Ascending aorta (tissue), 2 donors: Measurements from ENCODE around the gene CIB4. TPM values are rescaled to one million over a fixed set of nuclear protein-coding genes. Genes with fewer than 3 reads are reported as not detected.

Experiments
- DNase-seq, 2 donors: peaks; one replicate each; pipeline ENCODE4 v3.0.0-alpha.2; 2019; ENCODE audit warnings: low spot score in 2 of 2
- H3K27ac ChIP-seq, 2 donors: fragments of 200-600 bp; sonication (generic); one replicate each; pipeline ENCODE4 v1.5.1; 2016 to 2017; ENCODE audit warnings: mild to moderate bottlenecking in 1 of 2
- H3K27me3 ChIP-seq: fragments of 200-600 bp; sonication (generic); one replicate; pipeline ENCODE4 v1.5.1; 2017
- H3K36me3 ChIP-seq, 2 donors: fragments of 200-600 bp; sonication (generic); one replicate each; pipeline ENCODE4 v1.5.1; 2016
- H3K4me1 ChIP-seq, 2 donors: fragments of 200-600 bp; sonication (generic); one replicate each; pipeline ENCODE4 v1.5.1; 2016 to 2017; ENCODE audit warnings: mild to moderate bottlenecking in 1 of 2
- H3K4me3 ChIP-seq, 2 donors: fragments of 200-600 bp; sonication (generic); one replicate each; pipeline ENCODE4 v1.5.1; 2016 to 2017; ENCODE audit warnings: mild to moderate bottlenecking in 1 of 2
- H3K9me3 ChIP-seq, 2 donors: fragments of 200-600 bp; sonication (generic); one replicate each; pipeline ENCODE4 v1.5.1; 2016
- CTCF ChIP-seq, 3 experiments: fragments of 200-600 bp in 2 of 3; fragments of 450-650 bp in 1 of 3; sonication (generic) in 2 of 3; IDR thresholded peaks; one replicate each; pipeline ENCODE4 v1.5.1; 2016 to 2019; ENCODE audit warnings: antibody characterized with exemption in 3 of 3, mild to moderate bottlenecking in 1 of 3, moderate library complexity in 1 of 3
- intact Hi-C: fragments of 100-400 bp; cut with DNase I; formaldehyde crosslinking; loops from one replicate; pipeline ENCODE4 v1.15.1; 2023
- total RNA-seq: library from RNA; depleted of rRNA; stranded (reverse); fragments of >200 nt; gene quantifications from one replicate; pipeline ENCODE4 v1.1.0, GENCODE V29; 2016

The CIB4 gene
- total RNA-seq, 1 donor from 2014 or later: not detected

DNA sequence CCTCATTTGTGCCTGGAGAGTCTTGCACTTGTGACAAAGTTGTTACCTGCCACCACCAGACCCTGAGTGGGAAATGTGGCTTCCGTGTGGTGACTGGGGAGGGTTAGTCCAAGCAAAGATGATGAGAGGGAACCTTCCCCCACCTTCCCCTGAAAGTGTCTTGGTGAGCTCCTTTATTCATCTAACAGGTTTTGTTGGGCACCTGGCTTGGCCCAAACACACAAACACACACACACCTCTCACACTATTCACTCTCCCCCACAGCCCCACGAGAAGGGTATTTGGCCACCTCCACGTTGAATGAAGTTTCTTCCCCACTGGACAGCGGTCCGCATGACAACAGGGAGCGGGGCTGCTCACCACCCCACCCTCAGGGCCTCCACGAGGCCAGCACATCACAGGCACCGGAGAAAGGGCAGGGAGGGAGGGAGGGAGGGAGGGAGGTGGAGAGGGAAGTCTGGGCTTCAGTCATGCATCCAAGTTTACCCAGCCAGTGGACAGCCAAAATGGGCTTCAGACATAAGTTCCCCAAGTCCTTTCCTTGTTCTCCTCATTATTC, 1.4 kb downstream of the CIB4 start:
- Histone ChIP-seq H3K9me3 (no peaks in the 10 kb centered on the region), H3K36me3 (no peaks in the 10 kb centered on the region), H3K27ac (no peak overlapping the region), H3K27me3 (no peaks in the 10 kb centered on the region), H3K4me1 (no peaks in the 10 kb centered on the region), H3K4me3 (no peak overlapping the region)
- intact Hi-C loops: no loop called here
- no peak for TF ChIP-seq CTCF (IDR thresholded peaks at IDR 0.05)
- DNase-seq: no peak

DNA sequence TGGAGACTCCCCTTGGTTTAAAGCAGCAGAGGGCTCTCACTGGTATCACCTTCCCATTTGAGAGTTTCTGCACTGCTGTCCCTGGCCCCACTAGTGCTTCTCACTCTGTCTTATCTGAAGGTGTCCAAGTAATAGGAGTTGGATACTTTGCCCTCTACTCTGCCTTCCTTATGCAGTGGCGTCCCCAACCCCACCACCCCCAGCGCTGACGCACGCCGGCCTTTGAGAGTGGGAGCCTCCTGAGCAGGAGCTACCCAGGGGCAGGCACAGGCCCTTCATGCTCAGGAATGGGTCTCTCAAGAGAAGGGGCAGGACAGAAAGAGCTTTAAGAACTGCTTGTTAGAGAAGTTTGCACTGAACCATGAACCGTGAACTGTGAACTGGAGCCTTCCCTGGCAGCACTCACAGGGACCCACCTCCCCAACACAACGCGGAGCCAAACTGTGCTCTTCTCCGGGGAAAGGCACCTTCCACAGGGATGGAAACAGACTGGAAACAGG, 3.3 kb downstream of the CIB4 start:
- H3K4me1 ChIP-seq: no peaks in the 10 kb centered on the region
- no peak for TF ChIP-seq CTCF (IDR thresholded peaks at IDR 0.05)
- H3K4me3 ChIP-seq: no peak overlapping the region
- no peaks in the 10 kb centered on the region for H3K9me3 ChIP-seq
- no peaks in the 10 kb centered on the region for H3K27me3 ChIP-seq
- DNase-seq: peak in 1 of 2 donors; percentile 40
- intact Hi-C loops: no loop called here
- no peak overlapping the region for H3K27ac ChIP-seq
- H3K36me3 ChIP-seq: no peaks in the 10 kb centered on the region

- Histone ChIP-seq H3K27me3 (no peaks in the 10 kb centered on the region), H3K9me3 (no peaks in the 10 kb centered on the region), H3K4me3 (no peak overlapping the region), H3K36me3 (no peaks in the 10 kb centered on the region), H3K4me1 (no peaks in the 10 kb centered on the region), H3K27ac (no peak overlapping the region)
- DNase-seq: no peak
- intact Hi-C loops: no loop called here
- no peak for TF ChIP-seq CTCF (IDR thresholded peaks at IDR 0.05)
Measured at GRCh38 chr2:26636935-26637334, 4.2 kb downstream of the CIB4 start.

GRCh38 chr2:26635401-26635800, 5.8 kb downstream of the CIB4 start:
- Histone ChIP-seq H3K9me3 (no peaks in the 10 kb centered on the region), H3K27ac (no peak overlapping the region), H3K27me3 (no peaks in the 10 kb centered on the region), H3K36me3 (no peaks in the 10 kb centered on the region), H3K4me3 (no peak overlapping the region), H3K4me1 (no peaks in the 10 kb centered on the region)
- intact Hi-C loops: no loop called here
- TF ChIP-seq CTCF (IDR thresholded peaks at IDR 0.05): no peak
- no peak for DNase-seq

- no peak overlapping the region for H3K4me3 ChIP-seq
- intact Hi-C loops: no loop called here
- H3K27ac ChIP-seq: no peak overlapping the region
- H3K27me3 ChIP-seq: no peaks in the 10 kb centered on the region
- no peaks in the 10 kb centered on the region for H3K4me1 ChIP-seq
- H3K9me3 ChIP-seq: no peaks in the 10 kb centered on the region
- TF ChIP-seq CTCF (IDR thresholded peaks at IDR 0.05): no peak
- no peaks in the 10 kb centered on the region for H3K36me3 ChIP-seq
- no peak for DNase-seq
Measured at GRCh38 chr2:26634636-26635230, 6.4 kb downstream of the CIB4 start.
